H1 (cell line): ENCODE data around the gene TRIM22. TPM values are rescaled to one million over a fixed set of nuclear protein-coding genes. Genes with fewer than 3 reads are reported as not detected.

ENCODE experiments used
- CTCF ChIA-PET: fragments of 300-600 bp; sonication (Branson Sonifier 250); formaldehyde crosslinking; loops from one replicate; lab custom pipeline; 2021; ENCODE audit not compliant: partially characterized antibody; lab: Charles Lee
- POLR2A ChIA-PET: fragments of 300-600 bp; sonication (Branson Sonifier 250); formaldehyde crosslinking; loops from one replicate; lab custom pipeline; 2021; ENCODE audit warnings: inconsistent platforms; ENCODE audit not compliant: partially characterized antibody; lab: Charles Lee
- DNase-seq, 2 experiments: peaks; one replicate each; pipeline versions ENCODE4 v3.0.0 to v3.0.0-alpha.2; 2010 to 2022; ENCODE audit warnings: low spot score in 2 of 2, low read depth in 1 of 2, mixed read lengths in 1 of 2
- FAIRE-seq: peaks from 2 replicates; lab custom pipeline; 2011; peaks lifted over from hg19 to GRCh38; lab: Jason Lieb, UNC
- H2AFZ ChIP-seq: 2 replicates; pipeline ENCODE4 v1.8.1; 2012; ENCODE audit warnings: low read length, inconsistent platforms
- H2AK5ac ChIP-seq: 2 replicates; pipeline ENCODE4 v1.6.1; 2013; ENCODE audit warnings: low read depth, low read length
- H2BK120ac ChIP-seq: replicated peaks from 2 replicates; pipeline ENCODE3; 2013; ENCODE audit warnings: low read depth, low read length, inconsistent platforms
- H2BK12ac ChIP-seq: 2 replicates; pipeline ENCODE4 v1.6.1; 2013; ENCODE audit warnings: low read depth, low read length
- H2BK15ac ChIP-seq: 2 replicates; pipeline ENCODE4 v1.6.1; 2013; ENCODE audit warnings: low read length
- H2BK20ac ChIP-seq: 2 replicates; pipeline ENCODE4 v1.6.1; 2013; ENCODE audit warnings: low read length
- H2BK5ac ChIP-seq: 2 replicates; pipeline ENCODE4 v1.6.1; 2013; ENCODE audit warnings: low read depth, low read length
- H3K14ac ChIP-seq: 2 replicates; pipeline ENCODE4 v1.6.1; 2013; ENCODE audit warnings: inconsistent platforms; ENCODE audit not compliant: insufficient read length
- H3K18ac ChIP-seq: 2 replicates; pipeline ENCODE4 v1.6.1; 2013; ENCODE audit warnings: low read length; ENCODE audit errors: extremely low read depth
- H3K23ac ChIP-seq: 2 replicates; pipeline ENCODE4 v1.6.1; 2013; ENCODE audit warnings: inconsistent platforms; ENCODE audit not compliant: insufficient read length
- H3K23me2 ChIP-seq: 2 replicates; pipeline ENCODE4 v1.6.1; 2013; ENCODE audit warnings: low read depth, low read length
- H3K27ac ChIP-seq: 2 replicates; pipeline ENCODE4 v1.6.1; 2011; ENCODE audit warnings: low read depth, low read length, inconsistent platforms
- H3K27me3 ChIP-seq, 4 experiments: replicated peaks in 1 of 4; 1 replicate in 1 of 4; 2 replicates in 3 of 4; pipeline versions ENCODE4 v1.6.1 to v1.8.1; 2011 to 2013; ENCODE audit warnings: low read length in 3 of 4, mild to moderate bottlenecking in 3 of 4, inconsistent platforms in 2 of 4, mixed read lengths in 2 of 4, moderate library complexity in 1 of 4; ENCODE audit not compliant: control insufficient read depth in 3 of 4, insufficient read depth in 3 of 4; ENCODE audit errors: extremely low read depth in 1 of 4
- H3K36me3 ChIP-seq, 4 experiments: 2 replicates each; pipeline versions ENCODE4 v1.6.1 to v1.8.1; 2011 to 2013; ENCODE audit warnings: mild to moderate bottlenecking in 4 of 4, low read length in 3 of 4, moderate library complexity in 2 of 4, control low read depth in 1 of 4, inconsistent platforms in 1 of 4; ENCODE audit not compliant: insufficient read depth in 4 of 4, control insufficient read depth in 2 of 4
- H3K4ac ChIP-seq: replicated peaks from 2 replicates; pipeline ENCODE3; 2013; ENCODE audit warnings: low read length, low read depth, mixed read lengths, inconsistent platforms; ENCODE audit not compliant: insufficient read length
- H3K4me1 ChIP-seq, 4 experiments: replicated peaks in 1 of 4; 1 replicate in 1 of 4; 2 replicates in 3 of 4; pipeline versions ENCODE4 v1.6.1 to v1.8.1; 2011 to 2013; ENCODE audit warnings: low read length in 3 of 4, inconsistent platforms in 2 of 4, mixed read lengths in 1 of 4; ENCODE audit not compliant: insufficient read depth in 4 of 4, control insufficient read depth in 3 of 4
- H3K4me2 ChIP-seq, 2 experiments: 2 replicates each; pipeline versions ENCODE4 v1.6.1 to v1.8.1; 2011 to 2013; ENCODE audit warnings: low read depth in 2 of 2, low read length in 2 of 2, control low read depth in 1 of 2, inconsistent platforms in 1 of 2, mild to moderate bottlenecking in 1 of 2; ENCODE audit not compliant: insufficient read depth in 1 of 2
- H3K4me3 ChIP-seq, 4 experiments: fragments of 200-600, 300-600 bp in 1 of 4; sonication (generic), shearing (Covaris generic), sonication (Bioruptor Twin) in 1 of 4; 2 replicates each; pipeline versions ENCODE4 v1.5.1 to v1.8.1; 2011 to 2016; ENCODE audit warnings: low read length in 4 of 4, low read depth in 3 of 4, control low read depth in 2 of 4, inconsistent platforms in 2 of 4, mild to moderate bottlenecking in 2 of 4, mixed read lengths in 1 of 4, moderate library complexity in 1 of 4; ENCODE audit not compliant: insufficient read depth in 2 of 4; ENCODE audit errors: extremely low read depth in 1 of 4
- H3K56ac ChIP-seq: replicated peaks from 2 replicates; pipeline ENCODE3; 2013; ENCODE audit warnings: low read depth, mild to moderate bottlenecking, mixed read lengths, low read length, inconsistent platforms; ENCODE audit not compliant: insufficient read length
- H3K79me1 ChIP-seq: 2 replicates; pipeline ENCODE4 v1.6.1; 2013; ENCODE audit warnings: low read depth, low read length, control low read depth
- H3K79me2 ChIP-seq, 2 experiments: 2 replicates each; pipeline versions ENCODE4 v1.6.1 to v1.8.1; 2012 to 2013; ENCODE audit warnings: low read length in 2 of 2, mild to moderate bottlenecking in 2 of 2, inconsistent platforms in 1 of 2; ENCODE audit not compliant: insufficient read depth in 2 of 2, control insufficient read depth in 1 of 2
- H3K9ac ChIP-seq, 4 experiments: replicated peaks in 1 of 4; 1 replicate in 1 of 4; 2 replicates in 3 of 4; pipeline versions ENCODE4 v1.6.1 to v1.8.1; 2011 to 2013; ENCODE audit warnings: low read depth in 3 of 4, low read length in 3 of 4, control low read depth in 2 of 4, mild to moderate bottlenecking in 2 of 4, moderate library complexity in 2 of 4, inconsistent platforms in 1 of 4; ENCODE audit errors: extremely low read depth in 1 of 4
- H3K9me3 ChIP-seq, 2 experiments: 2 replicates each; pipeline versions ENCODE4 v1.6.1 to v1.8.1; 2012 to 2013; ENCODE audit warnings: mild to moderate bottlenecking in 2 of 2, moderate library complexity in 2 of 2, control low read depth in 1 of 2, inconsistent platforms in 1 of 2, low read depth in 1 of 2, low read length in 1 of 2, mixed read lengths in 1 of 2; ENCODE audit not compliant: insufficient read depth in 2 of 2
- H4K20me1 ChIP-seq, 2 experiments: replicated peaks in 1 of 2; 2 replicates each; pipeline versions ENCODE3 to v1.8.1; 2011 to 2013; ENCODE audit warnings: inconsistent platforms in 2 of 2, low read length in 2 of 2, mild to moderate bottlenecking in 1 of 2; ENCODE audit not compliant: insufficient read depth in 2 of 2, control insufficient read depth in 1 of 2
- H4K5ac ChIP-seq: 2 replicates; pipeline ENCODE4 v1.6.1; 2013; ENCODE audit warnings: low read length, low read depth, mixed read lengths, inconsistent platforms; ENCODE audit not compliant: insufficient read length
- H4K8ac ChIP-seq: 2 replicates; pipeline ENCODE4 v1.8.0; 2013; ENCODE audit warnings: mild to moderate bottlenecking, moderate library complexity, low read length, inconsistent platforms; ENCODE audit not compliant: insufficient read depth; ENCODE audit errors: extremely low read depth
- H4K91ac ChIP-seq: replicated peaks from 2 replicates; pipeline ENCODE3; 2013; ENCODE audit warnings: low read length, mixed read lengths, inconsistent platforms; ENCODE audit not compliant: insufficient read length
- BACH1 ChIP-seq: IDR thresholded peaks from 2 replicates; pipeline ENCODE4 v1.6.1; 2012; ENCODE audit warnings: low read length, improper control_type of control experiment
- CBX8 ChIP-seq: fragments of 300-800, 300-1000 bp; sonication (generic); IDR thresholded peaks from 2 replicates; pipeline ENCODE4 v1.7.1; 2016; ENCODE audit warnings: low read depth, low read length, borderline replicate concordance
- CEBPB ChIP-seq: IDR thresholded peaks from 2 replicates; pipeline ENCODE4 v1.6.1; 2012; ENCODE audit warnings: low read depth, low read length
- CREB1 ChIP-seq: IDR thresholded peaks from 2 replicates; pipeline ENCODE4 v1.6.1; 2012; ENCODE audit warnings: inconsistent platforms
- JUN ChIP-seq: IDR thresholded peaks from 2 replicates; pipeline ENCODE4 v1.6.1; 2011; ENCODE audit warnings: low read depth, mild to moderate bottlenecking, improper control_type of control experiment, low read length
- YY1 ChIP-seq: IDR thresholded peaks from 2 replicates; pipeline ENCODE4 v1.6.1; 2011; ENCODE audit warnings: low read depth, mild to moderate bottlenecking, low read length
- WGBS, 2 experiments: shearing (Covaris generic) in 1 of 2; methylation state at CpG; one replicate each; pipeline versions ENCODE4 v1.1.6 to v1.1.7; 2013 to 2015; ENCODE audit warnings: low lambda C conversion rate in 2 of 2, mixed read lengths in 2 of 2, inconsistent platforms in 1 of 2, low coverage in 1 of 2, missing lambda C conversion rate in 1 of 2; ENCODE audit not compliant: insufficient replicate concordance in 2 of 2, insufficient coverage in 1 of 2, insufficient read length in 1 of 2; ENCODE audit errors: extremely low coverage in 1 of 2, missing lambda C conversion rate in 1 of 2; 5-methylcytosine and 5-hydroxymethylcytosine counted together
- polyA plus RNA-seq, 7 experiments: library from polyadenylated mRNA; depleted of rRNA in 3 of 7; stranded (reverse) in 5 of 7; unstranded in 2 of 7; fragments of >200 nt in 5 of 7; fragments of 200-250 nt in 2 of 7; gene quantifications; 1 replicate in 5 of 7; 2 replicates in 1 of 7; 4 replicates in 1 of 7; pipeline versions ENCODE4 v1.2.1 to v1.2.3, GENCODE V29; 2011 to 2013; ENCODE audit warnings: missing spikeins in 2 of 7, mixed read lengths in 2 of 7
- total RNA-seq: library from RNA; stranded (reverse); fragmentation: NEBNext Ultra II Directional; extraction: Animal tissue kit (Norgen Biotek cat#: 25700); gene quantifications from 2 replicates; pipeline ENCODE4 v1.2.1, GENCODE V29; 2021

Gene TRIM22
- total and polyA plus RNA-seq, 2 of the 8 experiments (the other 6 are each of a cell fraction or from before 2014, with no cell fraction given), result 56.0 to 82.7 TPM

DNA sequence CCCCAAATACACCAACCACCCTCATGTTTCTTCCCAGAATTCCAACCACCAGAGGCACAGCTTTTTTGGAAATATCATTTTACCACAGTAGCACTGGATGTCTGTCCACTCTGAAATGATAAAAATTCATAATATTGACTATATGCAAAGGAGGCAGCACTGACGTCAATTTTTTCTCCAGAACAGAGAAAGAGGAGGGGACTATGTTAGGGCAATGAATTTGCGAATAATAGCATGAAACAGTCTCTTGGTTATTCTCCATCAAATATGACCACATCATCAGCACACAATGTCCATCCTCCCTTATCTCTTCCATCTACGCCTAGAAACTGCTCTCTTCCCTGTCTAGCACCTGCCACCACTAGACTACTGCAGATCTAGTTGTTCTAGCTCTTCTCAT is 43.5 kb upstream of the TRIM22 start:
- H3K79me2 ChIP-seq, result no peaks in the 10 kb centered on the region
- no peaks in the 10 kb centered on the region for H3K27me3 ChIP-seq
- H3K9me3 ChIP-seq, result no peaks in the 10 kb centered on the region
- H2BK20ac ChIP-seq, result no peak overlapping the region
- POLR2A ChIA-PET, result no interaction called here
- H3K4me1 ChIP-seq, result no peaks in the 10 kb centered on the region
- H3K4me3 ChIP-seq, result no peak overlapping the region
- CTCF ChIA-PET, result interaction anchor here (1.3 kb wide), 1 partner anchor 11 kb away, joined by 3 read pairs; no protein-coding TSS in a partner anchor
- H3K4ac ChIP-seq, result no peak overlapping the region
- no peaks in the 10 kb centered on the region for H4K20me1 ChIP-seq
- H4K8ac ChIP-seq, result no peak overlapping the region
- TF ChIP-seq CREB1, result no peak
- TF ChIP-seq BACH1, result no peak
- no peak for TF ChIP-seq YY1
- TF ChIP-seq JUN, result no peak
- TF ChIP-seq CBX8, result no peak
- TF ChIP-seq CEBPB, result no peak
- no peak overlapping the region for H2BK12ac ChIP-seq
- H3K23ac ChIP-seq, result no peak overlapping the region
- no peak overlapping the region for H2BK120ac ChIP-seq
- DNase-seq (no peak), FAIRE-seq (no peak)
- no peak overlapping the region for H3K4me2 ChIP-seq
- no peaks in the 10 kb centered on the region for H3K79me1 ChIP-seq
- H3K18ac ChIP-seq, result no peak overlapping the region
- WGBS, 2 experiments, result 84% methylated on average over 3 of the region's 3 CpGs; no CpG with 5 or more reads in 1 of the 2 experiments
- H3K14ac ChIP-seq, result no peak overlapping the region
- no peak overlapping the region for H2BK5ac ChIP-seq
- H3K23me2 ChIP-seq, result no peaks in the 10 kb centered on the region
- no peak overlapping the region for H2BK15ac ChIP-seq
- H4K5ac ChIP-seq, result no peak overlapping the region
- H3K36me3 ChIP-seq, result no peaks in the 10 kb centered on the region
- no peak overlapping the region for H4K91ac ChIP-seq
- no peak overlapping the region for H3K9ac ChIP-seq
- H2AK5ac ChIP-seq, result no peak overlapping the region
- H2AFZ ChIP-seq, result no peak overlapping the region
- no peak overlapping the region for H3K56ac ChIP-seq
- H3K27ac ChIP-seq, result no peak overlapping the region
